ENCODE results near the gene MSL3B.

DNA sequence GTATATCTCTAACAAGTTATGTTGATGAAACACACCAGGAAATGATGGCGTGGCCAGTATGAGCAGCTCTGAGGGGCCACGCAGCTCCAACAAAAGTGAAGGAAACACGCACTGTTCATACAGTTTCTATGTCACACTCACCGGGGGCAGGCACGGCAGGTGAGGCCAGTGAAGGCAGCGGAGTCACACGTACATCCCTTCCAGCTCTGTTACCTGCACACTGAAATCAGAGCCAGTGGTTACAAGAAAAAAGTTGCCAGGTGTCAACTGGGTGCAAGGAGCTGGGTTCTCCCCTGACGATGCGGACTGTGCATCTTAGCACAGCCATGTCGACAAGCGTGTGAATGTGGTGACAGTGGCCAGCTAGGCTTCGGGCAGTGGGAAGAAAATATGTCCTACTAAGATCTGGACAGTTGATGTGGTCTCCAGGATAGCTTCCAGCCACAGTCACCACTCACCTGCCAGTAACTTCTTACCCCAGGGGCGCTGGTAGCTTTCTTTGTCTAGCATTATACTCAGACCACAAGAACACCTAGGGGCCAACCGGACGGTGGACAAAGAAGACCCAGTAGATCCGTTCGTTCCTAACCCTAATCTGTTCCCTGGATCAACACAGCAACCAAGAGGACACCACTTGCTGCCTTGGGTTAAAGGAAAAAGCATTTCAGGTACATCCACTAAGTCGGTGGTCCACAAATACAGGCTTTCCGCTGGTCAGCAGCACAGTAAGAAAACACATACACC, 23.9 kb downstream of the MSL3B start:
- TF ChIP-seq, protein P1, sequence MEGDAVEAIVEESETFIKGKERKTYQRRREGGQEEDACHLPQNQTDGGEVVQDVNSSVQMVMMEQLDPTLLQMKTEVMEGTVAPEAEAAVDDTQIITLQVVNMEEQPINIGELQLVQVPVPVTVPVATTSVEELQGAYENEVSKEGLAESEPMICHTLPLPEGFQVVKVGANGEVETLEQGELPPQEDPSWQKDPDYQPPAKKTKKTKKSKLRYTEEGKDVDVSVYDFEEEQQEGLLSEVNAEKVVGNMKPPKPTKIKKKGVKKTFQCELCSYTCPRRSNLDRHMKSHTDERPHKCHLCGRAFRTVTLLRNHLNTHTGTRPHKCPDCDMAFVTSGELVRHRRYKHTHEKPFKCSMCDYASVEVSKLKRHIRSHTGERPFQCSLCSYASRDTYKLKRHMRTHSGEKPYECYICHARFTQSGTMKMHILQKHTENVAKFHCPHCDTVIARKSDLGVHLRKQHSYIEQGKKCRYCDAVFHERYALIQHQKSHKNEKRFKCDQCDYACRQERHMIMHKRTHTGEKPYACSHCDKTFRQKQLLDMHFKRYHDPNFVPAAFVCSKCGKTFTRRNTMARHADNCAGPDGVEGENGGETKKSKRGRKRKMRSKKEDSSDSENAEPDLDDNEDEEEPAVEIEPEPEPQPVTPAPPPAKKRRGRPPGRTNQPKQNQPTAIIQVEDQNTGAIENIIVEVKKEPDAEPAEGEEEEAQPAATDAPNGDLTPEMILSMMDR (conservative IDR thresholded peaks at IDR 0.05; ENCODE audit: low read depth, low read length): no peak
- no peak for TF ChIP-seq EZH2 (IDR thresholded peaks at IDR 0.05; ENCODE audit: borderline replicate concordance, low read depth, low read length, poor library complexity, severe bottlenecking)
